ENCODE results near the gene RAD51B.

Gene RAD51B

DNA sequence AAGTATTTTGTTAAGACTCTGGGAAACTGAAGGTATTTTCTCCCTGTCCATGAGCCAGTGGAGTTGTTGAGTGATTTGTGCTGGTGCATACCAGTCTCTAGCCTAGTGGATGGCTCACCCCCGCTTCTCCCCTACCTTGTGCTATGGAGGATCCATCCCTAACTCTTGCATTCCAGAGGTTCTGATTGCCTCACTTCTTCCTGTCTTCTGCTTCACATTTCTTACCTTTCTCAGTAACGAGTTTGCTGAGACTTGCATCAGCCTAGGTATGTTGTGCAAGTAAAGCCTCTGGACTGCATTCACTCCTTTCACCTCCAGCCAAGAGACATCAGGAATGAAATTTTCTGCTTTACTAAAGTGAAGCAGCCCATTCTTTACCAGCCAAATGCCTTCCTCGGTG, 581.7 kb downstream of the RAD51B start:
- H3K4me3 ChIP-seq (ENCODE audit: low read depth, low read length): no peak overlapping the region
- TF ChIP-seq, protein P1, sequence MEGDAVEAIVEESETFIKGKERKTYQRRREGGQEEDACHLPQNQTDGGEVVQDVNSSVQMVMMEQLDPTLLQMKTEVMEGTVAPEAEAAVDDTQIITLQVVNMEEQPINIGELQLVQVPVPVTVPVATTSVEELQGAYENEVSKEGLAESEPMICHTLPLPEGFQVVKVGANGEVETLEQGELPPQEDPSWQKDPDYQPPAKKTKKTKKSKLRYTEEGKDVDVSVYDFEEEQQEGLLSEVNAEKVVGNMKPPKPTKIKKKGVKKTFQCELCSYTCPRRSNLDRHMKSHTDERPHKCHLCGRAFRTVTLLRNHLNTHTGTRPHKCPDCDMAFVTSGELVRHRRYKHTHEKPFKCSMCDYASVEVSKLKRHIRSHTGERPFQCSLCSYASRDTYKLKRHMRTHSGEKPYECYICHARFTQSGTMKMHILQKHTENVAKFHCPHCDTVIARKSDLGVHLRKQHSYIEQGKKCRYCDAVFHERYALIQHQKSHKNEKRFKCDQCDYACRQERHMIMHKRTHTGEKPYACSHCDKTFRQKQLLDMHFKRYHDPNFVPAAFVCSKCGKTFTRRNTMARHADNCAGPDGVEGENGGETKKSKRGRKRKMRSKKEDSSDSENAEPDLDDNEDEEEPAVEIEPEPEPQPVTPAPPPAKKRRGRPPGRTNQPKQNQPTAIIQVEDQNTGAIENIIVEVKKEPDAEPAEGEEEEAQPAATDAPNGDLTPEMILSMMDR (IDR thresholded peaks at IDR 0.05; ENCODE audit: low read depth, low read length): no peak

DNA sequence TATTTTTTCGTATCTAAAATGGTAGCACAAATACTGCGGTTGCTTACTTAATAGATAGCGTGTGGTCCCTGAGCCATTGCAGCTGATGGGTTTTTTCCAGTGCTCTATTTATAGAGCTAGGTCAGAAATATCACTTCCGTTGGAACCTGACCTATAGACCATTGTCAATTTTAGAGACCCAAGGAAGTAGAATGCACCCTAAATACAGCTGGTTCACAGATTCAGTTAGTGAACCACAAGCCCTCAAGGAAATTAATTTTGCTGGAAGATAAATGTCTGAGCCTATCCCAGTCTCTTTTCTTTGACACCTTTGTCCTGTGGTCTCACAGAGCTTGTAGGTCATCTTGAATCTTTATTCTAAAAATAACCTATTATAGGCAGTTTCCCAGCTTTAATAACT, 582.3 kb downstream of the RAD51B start:
- no peak overlapping the region for H3K4me3 ChIP-seq (ENCODE audit: low read depth, low read length)
- TF ChIP-seq, protein P1 (IDR thresholded peaks at IDR 0.05; ENCODE audit: low read depth, low read length): no peak

DNA sequence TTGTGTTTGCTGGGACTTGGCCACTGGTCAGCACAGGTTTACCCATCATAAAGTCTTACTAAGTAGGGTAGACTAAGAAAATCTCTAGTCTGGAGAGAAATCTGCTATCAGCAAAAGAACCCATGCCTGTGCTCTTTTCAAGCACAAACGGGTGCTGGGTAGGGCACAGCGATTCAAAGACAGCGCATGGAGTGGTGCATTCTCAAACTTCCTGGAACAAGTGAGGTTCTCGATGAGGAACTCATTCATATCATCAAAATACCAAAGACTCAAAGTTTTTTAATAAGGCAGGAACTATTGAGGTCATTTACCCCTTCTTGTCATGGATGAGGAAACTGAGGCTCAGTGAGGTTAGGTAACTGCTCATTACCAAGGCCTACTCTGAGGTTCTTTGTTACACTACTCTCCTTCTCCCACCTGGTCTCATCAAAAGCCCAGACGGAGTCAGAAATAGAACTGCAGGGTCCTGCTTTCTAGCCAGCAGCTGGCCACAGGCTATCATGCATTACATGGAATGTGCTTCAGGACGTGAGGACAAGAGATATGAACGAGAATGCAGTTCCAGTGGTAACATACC, 583.0 kb downstream of the RAD51B start:
- TF ChIP-seq, protein P1 (IDR thresholded peaks at IDR 0.05; ENCODE audit: low read depth, low read length): no peak
- H3K4me3 ChIP-seq (ENCODE audit: low read depth, low read length): no peak overlapping the region

DNA sequence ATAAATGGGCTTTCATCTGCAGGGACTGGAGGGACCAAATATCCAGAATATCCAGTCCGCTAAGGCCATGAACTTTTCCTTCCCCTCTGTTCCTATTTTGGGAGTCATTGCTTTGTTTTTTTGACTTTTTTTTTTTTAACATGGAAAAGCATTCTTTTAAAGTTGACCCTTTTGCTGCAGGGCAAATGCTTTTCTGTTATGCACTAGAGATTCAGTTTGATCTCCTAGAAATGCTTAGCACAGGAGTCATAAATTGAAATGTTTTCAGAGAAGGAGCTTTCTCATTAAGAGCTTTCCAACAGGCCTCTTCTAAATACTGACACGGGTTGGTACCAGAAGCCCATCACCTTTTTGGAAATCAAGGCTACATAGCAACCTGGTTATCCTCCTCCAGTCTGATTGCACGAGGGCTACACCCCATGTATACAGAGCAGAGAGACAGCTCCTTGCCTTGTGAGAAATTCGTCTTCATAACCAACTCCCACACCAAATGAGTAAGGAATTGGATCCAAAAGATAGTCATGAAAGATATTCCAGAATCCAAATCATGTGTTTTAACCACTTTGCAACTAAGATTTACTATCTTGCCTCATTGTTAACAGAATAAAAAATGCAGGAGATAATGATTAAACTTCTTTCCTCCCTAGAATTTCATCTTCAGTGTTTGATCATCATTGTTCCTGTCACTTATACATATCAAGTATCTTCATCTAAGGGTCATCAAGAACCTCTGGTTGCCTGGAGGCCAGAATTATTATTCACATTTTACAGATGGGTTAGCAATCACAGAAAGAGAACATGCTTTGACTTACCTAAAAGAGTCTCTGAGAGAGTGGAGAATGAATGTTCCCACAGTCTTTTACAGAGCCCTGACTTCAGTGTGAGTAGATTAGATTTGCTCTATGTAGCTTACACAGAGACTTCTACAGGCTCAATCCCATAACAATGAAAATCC, 583.9 kb downstream of the RAD51B start:
- H3K4me3 ChIP-seq (ENCODE audit: low read depth, low read length): no peak overlapping the region
- TF ChIP-seq, protein P1 (IDR thresholded peaks at IDR 0.05; ENCODE audit: low read depth, low read length): no peak

DNA sequence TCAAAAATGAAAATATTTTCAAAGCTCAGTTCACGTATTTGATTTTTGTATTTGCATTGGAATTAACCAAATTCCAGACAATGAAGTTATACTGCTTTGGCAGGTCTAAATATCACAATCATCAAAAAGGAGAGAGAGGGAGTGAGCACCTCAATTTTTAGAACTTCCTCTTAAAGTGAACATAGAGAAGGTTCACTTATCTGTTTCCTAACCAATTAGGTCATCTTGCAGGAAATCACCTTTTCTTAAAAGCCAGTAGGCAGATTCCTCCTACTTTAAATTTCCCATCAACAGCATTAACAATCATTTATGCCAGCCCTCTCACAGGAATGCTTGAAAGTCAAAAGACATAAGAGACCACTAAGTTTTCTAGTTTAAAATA, 584.6 kb downstream of the RAD51B start:
- H3K4me3 ChIP-seq (ENCODE audit: low read depth, low read length): no peak overlapping the region
- TF ChIP-seq, protein P1 (IDR thresholded peaks at IDR 0.05; ENCODE audit: low read depth, low read length): no peak

DNA sequence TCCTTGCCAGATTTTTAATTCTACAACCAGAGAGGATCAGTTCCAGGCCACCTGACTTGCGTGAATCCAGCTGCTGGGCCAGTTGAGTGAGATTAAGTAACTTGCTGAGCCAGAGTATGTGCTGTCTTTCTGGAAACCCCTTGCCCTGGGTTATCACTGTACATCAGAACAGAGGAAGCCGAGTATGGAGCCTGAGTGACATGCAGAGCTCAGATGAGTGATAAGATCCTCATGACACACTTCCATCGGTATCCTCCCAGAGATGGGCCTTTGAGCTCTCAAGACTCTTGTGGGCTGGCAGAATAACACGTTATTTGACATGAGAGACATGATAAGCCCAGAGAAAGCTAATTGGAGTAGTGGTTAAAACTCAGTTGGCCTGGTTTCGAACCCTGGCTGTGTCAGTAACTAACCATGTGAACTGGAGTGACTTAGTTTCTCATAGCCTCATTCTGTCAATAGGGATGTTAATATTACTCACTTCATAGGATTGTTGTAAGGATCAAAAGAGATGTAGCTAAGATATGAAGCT, 585.1 kb downstream of the RAD51B start:
- no peak overlapping the region for H3K4me3 ChIP-seq (ENCODE audit: low read depth, low read length)
- TF ChIP-seq, protein P1 (IDR thresholded peaks at IDR 0.05; ENCODE audit: low read depth, low read length): no peak

DNA sequence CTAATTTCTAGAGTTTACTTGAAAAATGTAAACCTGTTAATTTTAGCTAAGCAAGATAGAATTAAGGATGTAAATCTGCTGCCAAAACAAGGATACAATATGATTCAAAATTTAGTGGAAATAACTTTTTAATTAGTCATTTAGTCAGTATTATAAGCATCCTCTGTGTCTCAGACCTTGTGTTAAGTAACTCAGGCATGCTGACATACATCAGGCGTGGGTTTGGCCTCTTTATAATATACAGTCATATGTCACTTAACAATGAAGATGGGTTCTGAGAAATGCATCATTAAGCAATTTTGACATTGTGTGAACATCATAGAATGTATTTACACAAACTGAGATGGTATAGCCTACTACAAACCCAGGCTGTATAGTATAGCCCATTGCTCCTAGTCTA, 586.4 kb downstream of the RAD51B start:
- no peak overlapping the region for H3K4me3 ChIP-seq (ENCODE audit: low read depth, low read length)
- TF ChIP-seq, protein P1 (IDR thresholded peaks at IDR 0.05; ENCODE audit: low read depth, low read length): no peak
